NCI-H2081 (cell line): ENCODE data around the gene TWIST2.

ENCODE experiments used
- DNase-seq, 2 experiments: peaks; one replicate each; lab custom pipeline; 2025; lab: John Stamatoyannopoulos, UW

Gene TWIST2

DNA sequence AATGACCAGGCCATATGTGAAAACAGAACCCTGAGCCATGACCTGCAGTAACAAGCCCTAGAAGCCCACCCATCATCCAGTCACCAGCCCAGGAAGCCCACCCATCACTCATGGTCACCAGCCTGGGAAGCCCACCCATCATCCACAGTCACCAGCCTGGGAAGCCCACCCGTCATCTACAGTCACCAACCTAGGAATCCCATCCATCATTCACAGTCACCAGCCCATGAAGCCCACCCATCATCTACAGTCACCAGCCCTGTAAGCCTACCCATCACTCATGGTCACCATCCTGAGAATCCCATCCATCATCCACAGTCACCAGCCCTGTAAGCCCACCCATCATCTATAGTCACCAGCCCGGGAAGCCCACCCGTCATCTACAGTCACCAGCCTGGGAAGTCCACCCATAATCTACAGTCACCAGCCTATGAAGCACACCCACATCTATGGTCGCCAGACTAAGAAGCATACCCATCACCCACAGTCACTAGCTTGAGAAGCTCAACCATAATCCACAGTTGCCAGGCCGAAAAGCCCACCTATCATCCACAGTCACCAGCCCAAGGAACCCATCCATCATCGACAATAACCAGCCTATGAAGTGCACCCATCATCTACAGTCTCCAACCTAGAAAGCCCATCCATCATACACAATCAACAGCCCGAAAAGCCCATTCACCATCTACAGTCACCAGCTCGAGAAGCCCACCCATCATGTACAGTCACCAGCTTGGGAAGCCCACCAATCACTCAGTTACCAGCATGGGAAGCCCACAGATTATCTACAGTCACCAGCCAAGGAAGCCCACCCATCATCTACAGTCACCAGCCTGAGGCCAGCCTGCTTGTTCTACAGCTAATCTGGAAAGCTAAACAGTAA is 91.9 kb downstream of the TWIST2 start:
- DNase-seq: no peak

DNA sequence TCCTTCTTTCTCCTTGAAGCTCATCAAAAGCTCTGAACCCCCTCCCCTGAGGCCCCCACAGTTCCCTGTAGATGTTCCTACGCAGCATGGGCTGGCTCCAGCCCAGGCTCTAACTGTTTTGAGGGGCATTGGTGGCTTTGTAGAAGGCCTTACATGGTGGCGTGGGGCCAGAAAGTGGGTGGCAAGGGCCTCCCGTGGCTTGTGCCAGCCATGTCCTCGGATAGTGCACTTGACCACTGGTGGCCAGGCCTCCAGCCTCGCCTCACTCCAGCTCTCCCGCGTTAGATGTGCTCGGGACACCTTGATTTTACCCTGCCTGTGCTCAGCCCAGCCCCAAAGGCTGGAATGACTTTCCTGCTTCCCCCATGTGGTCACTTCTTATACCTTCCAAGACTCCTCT is 92.9 kb downstream of the TWIST2 start:
- DNase-seq: no peak

DNA sequence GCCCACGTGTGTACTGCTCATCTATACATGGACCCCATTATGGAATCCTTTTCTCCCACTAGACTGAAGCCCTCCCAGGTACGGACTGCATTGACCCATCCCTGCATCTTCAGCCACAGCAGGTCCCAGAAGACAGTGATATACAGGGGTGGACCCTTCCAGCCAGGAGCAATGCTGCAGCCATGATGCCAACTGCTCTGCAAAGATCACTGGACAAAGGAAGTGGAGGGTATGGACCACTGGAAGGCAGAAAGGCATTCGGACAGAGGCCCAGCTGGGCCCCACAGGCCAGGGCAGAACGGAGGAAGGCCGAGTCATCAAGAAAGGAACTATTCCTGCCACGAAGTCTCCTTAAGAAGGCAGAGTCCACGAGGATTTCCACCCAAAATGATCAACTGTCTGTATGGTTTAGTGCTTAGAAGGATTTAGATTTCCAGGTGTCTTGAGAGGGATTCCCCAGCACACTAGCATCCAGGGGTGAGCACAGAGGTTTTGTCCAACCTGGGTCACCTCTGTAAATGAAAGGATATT is 93.4 kb downstream of the TWIST2 start:
- no peak for DNase-seq

DNA sequence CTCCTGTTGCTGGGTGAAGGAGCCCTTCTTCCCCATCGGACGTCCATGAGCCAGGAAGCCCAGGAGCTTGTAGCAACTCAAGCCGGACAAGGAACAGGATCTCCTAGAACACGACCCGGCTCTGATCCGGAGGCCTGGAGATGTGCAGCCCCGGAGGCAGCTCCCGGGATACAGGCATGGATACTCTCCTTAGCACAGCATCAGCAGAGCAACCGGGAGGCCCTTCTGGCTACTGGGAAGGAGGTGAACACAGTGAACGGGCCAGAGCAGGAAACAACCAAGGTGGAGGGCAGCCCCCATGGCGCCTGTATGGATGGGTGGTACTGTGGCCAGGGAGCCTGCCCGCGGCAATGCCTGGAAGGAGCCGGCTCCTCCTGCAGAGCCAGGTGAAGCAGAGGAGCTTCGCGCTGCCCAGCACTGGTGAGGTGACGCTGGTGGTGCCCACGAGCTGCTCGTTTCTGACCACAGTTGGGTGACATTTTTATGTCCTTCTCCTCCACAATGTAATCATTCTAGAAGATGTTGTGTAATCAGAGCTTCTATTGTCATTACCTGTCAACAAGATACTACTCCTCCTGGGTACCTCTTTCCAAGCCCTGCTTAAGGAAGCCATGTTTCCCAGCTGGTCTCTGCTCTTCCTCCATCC is 94.3 kb downstream of the TWIST2 start:
- DNase-seq: no peak

DNA sequence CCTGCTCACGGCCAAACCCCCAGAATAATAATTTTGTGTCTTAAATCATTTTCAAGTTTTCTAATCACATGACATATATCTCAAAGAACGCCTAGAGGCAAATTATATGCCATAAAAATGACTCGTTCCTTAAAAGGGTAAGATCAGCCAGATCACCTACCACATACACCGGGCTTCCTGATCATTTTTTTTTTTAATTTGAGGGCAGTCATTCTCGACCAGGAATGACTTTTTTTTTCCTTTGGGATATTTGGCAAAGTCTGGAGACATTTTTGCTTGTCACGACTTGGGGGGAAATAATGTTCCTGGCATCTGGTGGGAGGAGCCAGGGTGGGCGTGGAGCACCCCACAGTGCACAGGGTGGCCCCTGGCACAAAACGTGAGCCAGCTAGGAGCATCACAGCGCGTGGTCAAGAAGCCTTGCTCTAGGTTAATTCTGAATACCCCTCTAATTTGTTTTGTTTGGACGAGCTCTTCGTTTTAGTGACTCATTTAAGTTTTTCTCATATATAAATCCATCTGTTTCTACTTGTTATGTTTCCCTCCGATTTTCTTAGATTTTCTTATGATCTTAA is 94.9 kb downstream of the TWIST2 start:
- DNase-seq: no peak

DNA sequence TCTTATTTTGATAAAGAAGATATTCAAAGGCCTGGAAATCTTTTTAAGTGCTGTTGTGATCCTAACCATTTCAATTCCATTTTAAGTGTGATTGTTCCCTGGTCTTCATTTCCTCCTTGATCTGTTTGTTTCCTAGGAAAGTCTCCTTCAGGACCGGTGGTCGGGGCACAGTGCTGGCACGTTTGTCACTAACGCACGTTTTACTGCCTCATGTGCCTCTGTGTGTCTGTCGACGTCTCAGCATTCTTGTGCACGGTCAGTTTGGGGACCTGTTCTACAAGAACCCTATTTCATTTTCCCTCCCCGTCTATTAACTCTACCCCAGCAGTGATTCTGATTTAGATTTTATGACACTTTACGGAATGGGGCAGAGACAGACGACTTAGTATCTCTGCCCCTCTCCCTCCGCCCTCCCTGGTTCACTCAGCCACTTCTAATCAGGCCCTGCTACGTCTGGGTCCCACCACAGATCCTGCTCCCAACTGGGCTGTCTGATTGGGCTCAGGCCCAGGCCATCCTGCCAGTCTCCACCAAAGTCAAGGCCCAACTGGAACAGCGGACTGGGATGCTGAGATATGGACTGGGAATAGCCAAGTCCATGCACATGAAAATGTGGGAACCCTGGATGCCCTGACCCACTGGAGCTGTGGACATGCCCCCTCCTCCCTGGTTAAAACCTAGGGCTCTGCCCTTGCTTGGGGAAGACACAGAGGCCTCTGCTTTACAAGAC is 95.6 kb downstream of the TWIST2 start:
- no peak for DNase-seq

DNA sequence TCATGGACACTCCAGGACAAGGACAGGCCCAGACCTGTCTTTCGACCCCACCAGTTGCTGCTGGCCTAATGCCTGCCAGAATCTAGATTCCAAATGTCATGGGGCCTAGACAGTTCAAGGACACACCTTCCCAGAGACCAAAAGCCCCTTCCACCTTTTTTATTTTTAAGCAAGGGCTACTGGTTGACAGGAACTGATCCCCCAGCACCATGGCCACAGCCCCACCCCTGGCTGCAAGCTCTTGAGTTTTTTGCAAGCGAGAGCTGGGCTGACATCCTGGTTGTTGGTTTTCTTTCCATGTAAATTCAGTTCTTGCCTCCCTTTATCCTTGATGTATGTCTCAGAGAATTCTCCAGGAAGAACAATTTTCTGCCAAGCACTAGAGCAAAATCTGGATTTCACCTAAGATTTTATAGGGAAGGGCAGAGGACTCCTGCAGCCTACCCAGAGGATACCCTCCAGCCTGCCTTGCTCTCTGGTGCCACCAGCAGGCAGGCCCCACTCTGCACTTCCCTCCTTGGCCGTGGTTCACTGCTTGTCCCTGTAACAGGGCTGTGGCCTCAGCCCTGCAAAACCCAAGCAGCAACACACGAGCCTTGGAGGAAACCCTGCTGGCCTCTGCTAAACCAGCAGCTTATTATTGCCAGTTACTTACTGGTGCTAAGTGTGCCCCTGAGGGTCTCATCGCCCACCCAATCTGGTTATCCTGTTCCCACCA is 97.7 kb downstream of the TWIST2 start:
- DNase-seq: no peak

DNA sequence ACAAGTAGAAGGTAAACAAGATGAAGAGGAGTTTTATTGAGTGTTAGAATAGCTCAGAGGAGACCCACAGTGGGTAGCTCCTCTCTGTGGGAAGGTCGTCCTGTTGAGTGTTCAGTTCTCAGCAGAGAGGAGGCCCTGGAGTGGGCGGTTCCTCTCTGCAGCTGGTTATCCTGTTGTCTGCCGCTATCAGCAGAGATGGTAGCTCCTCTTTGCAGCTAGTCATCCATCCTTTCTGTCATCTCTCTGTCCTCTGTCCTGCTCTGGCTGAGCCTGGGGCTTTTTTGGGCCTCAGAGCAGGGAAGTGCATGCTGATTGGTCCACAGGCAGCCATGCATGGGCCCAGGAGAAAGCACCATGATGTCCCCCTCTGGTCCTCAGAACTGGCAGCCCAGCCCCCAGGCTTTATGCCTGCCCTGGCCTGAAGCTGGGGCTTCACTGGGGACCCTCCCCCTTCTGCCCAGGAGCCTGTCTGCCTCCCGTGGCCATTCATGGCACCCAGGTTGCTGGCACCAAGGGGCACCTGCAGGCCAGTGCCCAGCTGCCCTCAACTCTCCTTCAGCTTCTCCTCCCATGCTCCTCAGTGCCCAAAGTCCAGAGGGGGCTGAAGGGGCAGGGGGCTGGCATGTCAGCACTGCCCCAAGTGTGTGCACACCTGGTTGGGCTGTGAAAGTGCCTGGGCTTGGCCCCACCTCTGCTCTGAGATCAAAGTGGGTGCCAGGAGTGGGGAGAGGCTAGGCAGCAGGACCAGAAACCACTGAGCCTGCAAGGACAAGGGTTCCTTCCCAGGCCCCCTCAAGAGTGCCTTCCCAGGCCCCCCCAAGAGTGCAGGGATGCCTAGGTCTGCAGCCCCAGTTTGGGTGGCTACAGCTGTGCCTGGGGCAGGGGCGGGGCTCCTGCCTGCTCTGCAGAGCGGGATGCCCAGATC is 98.7 kb downstream of the TWIST2 start:
- no peak for DNase-seq

DNA sequence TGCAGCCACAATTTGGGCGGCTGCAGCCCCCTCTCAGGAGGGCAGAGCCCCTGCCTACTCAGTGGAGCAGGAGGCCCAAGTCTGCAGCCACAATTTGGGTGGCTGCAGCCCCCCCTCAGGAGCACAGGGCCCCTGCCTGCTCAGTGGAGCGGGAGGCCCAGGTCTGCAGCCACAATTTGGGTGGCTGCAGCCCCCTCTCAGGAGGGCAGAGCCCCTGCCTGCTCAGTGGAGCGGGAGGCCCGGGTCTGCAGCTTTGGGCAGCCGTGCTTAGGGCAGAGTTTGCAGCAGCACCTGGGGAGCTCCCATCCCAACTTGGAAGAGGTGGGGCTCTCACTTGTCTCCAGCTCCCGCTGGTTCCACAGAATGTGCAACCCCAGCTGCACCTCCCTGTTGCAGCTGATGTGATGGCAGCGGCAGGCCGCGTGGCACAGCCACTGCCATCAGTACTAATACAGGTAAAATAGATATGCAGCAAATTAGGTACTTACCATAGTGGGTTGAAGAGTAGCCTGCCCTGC is 99.4 kb downstream of the TWIST2 start:
- DNase-seq: no peak

DNA sequence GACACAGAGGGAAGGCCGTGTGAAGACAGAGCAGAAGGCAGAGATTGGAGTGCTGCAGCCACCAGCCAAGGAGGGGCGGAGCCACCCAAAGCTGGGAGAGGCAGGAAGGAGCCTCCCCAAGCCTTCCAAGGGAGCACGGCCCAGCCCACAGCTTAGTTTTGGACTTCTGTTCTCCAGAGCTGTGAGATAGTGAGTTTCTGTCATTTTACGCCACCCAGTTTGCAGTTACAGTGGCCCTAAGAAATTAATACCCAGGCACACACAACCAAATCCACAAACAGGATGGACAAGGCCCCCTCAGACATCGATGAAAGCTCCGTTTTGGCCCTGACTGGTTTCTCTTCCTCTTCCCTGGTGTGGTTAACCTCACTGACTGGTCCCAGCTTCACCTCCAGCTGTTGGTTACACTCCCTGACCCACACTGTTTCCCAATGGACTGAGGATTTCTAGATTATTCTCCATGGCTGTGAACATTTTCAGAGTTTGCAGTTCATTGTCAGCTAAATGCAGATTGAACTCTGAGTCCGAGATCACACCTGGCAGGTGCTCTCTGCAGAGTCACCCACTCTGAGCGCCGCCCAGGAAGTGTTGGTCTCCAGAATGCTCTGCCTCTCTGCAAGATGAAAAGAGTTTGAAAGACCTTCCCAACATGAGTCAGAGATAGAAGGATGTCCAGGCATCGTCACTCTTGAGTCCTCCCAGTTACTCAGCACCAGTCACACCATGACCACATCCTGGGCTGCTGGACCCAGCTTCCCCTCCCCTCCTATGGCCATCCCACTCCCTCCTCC is 100.2 kb downstream of the TWIST2 start:
- no peak for DNase-seq

DNA sequence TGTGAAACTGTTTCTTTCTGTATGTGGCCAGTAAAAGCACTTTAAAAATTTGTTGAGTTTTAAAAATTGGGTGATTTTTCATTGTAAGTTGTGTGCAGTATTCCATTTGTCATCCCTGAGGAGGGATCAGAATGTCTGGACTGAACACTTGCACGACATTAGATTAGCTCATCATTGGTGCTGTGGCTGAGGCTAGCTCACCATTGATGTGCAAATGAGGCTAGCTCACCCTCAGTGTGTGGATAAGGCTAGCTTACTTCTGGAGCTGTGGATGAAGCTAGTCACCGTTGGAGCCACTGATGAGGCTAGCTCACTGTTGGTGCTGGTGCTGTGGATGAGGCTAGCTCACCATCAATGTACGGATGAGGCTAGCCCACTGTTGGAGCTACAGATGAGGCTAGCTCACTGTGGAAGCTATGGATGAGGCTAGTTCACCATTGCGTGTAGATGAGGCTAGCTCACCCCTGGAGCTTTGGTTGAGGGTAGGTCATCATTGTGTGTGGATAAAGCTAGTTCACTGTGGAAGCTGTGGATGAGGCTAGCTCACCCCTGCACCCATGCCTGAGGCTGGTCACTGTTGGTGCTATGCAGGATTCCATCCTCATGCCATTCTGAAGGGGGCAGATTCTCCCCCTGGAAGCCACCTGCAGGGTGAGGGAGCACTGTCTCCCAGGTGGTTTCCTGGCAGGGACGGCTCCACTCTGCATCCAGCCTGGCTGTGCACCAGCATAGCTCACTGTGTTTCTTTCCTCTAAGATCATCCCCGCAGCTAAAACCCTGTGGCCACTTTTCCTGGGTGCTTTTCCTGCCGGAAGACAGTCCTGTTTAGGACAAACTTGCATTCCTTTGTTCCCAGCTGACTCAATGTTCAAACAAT is 101.1 kb downstream of the TWIST2 start:
- DNase-seq: no peak

DNA sequence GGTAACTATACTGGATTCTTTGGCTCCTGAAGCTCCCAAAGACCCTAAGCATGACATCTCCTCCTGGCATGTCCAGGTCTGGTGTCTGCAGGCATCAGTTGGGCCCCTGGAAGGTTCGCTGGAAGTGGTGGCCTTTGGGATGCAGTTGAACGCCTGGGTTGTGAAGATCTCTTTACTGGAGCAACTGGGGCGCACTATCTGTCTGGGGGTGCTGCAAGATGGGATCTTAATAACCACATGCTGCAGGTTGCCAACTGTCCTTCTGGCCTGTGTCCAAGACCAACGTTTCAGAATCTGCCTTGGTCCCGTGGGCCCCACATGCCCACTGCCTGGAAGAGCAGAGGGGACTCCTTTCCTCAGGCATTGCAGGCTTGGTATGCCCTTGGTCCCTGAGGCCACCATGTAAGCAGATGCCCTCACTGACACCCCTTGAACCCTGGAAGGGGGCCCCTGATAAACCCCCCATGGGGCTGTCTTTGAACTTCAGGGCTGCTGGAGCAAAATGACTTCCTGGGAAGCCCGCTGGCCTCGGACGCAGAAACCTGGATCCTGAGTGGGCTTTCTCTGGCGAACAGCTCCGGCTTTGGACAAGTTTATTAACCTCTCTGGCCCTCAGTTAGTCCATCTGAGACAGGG is 101.9 kb downstream of the TWIST2 start:
- no peak for DNase-seq

DNA sequence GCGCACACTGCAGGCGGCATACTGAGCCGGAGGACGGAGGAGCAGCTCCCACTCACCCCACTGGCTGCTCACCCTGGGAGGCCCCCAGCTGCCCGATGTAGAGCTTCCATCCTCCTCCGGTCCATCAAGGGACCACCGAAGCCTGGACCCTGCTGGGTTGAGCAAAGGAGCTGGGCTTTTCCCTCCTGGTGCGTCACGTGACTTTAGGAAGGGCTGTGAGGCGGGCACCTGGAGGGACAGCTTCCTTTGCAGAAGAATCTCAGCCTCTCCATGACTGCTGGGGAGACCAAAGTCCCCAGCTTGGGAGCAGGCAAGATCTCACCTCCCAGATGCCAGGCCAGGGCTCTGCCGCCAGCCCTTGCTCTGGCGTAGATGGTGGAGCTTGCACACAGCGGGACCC is 102.7 kb downstream of the TWIST2 start:
- no peak for DNase-seq

DNA sequence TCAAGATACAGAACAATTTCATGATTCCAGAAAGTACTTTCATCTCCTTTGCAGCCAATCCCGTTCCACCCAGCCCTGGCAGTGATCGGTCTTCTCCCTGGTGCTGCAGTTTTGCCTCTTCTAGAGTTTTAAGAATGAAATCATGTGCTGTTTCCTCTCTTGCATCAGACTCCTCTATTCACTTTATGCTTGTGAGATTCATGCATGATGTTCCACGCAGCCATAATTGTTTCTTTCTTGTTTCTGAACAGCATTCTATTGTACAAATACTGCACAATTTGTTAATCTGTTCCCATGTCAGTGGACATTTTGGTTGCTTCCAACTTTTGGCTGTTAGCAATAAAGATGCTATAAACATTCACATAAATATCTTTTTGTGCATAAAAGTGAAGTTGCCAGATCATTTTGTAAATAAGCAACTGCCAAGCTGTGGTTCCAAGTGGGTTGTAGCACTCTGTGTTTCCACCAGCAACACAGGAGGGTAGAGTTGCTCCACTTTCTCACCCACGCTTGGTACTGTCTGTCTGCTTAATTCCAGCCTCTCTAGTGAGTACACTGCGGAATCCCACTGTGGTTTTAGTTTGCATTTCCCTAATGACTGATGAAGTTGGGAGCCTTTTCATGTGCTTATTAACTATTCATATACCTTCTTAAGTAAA is 104.5 kb downstream of the TWIST2 start:
- no peak for DNase-seq

DNA sequence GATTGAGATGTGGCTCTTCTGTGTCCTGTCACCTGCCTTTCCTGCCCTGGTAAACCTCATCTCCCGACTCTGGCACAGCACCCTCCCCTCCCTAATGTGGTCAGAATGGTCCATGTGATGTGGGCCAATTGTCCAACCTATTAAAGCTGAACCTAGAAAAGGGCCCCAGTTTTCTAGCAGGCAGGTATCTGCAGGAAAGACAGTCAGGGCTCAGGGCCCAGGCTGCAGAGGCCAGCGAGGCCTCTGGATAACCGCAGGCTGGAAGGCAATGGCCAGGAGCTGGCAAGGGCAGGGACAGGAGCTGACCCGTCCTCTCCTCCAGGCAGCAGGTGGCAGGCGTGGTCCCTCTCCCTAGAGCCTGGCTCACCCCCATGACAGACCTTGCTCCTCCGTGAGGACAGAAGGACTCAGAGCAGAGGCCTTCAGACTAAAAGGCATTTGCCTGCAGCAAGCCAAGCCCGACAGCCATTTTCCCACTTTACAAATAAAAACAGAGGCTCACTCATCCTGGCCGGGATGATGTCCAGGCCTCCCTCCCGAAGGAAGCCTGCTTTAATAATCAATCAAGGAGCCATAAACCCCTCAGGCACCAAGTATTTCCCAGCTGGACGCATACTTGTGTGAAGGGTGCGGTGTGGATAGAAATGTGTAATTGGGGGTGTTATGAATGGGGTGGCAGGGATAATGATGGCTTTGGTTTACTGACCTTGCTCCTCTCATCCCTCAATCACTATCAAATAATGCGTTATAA is 107.1 kb downstream of the TWIST2 start:
- DNase-seq: no peak

DNA sequence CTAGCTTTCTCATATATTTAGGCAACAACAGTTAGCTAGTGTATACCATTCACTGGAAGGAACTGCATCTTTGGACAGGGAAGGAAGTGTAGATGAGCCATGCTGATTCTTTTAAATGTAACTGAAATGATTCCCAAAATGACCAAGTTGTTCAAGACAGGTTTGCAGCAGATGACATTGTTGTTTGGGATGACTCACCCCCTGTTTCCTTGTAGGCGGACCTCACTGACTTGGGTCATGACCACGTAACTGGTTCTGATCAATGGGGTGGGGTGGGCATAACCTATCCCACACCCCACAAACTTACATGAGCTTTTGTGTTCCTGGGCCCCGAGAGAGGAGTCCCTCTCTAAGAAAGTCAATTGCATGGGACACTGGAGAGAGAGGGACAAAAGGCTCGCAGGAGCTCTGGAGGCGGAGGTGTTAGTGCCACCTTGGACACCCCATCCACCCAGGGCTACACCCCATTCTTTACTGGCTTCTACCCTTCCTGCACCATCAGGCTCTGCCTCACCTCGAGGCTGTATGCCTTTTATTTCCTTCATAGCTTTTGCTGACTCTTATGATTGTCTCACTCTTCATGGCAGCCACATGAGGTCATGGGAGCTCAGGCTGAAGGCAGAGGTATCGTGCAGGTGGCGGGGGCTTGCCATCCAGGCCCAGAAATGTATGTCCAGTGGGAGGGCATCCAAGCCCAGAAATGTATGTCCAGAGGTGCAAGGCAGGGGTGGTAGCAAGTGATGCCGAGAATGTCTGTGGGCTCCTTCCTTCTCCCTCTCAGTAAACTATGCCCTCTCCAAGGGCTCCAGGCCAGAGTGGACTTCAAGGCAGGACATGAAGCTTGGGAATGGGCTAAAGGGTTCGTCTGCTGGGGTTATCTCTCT is 108.0 kb downstream of the TWIST2 start:
- DNase-seq: no peak
